IPS-20b (cell line): ENCODE data around the gene RNASEH2A.

Experiments used
- H3K27ac ChIP-seq: one replicate; pipeline ENCODE4 v1.5.1; 2013; ENCODE audit warnings: low read length
- H3K27me3 ChIP-seq: 2 replicates; pipeline ENCODE4 v1.6.1; 2013; ENCODE audit warnings: mild to moderate bottlenecking, low read length, inconsistent platforms; ENCODE audit not compliant: insufficient read depth
- H3K36me3 ChIP-seq: 2 replicates; pipeline ENCODE4 v1.6.1; 2013; ENCODE audit warnings: low read depth, mild to moderate bottlenecking, inconsistent platforms, low read length, moderate library complexity; ENCODE audit not compliant: insufficient read depth
- H3K4me1 ChIP-seq: 2 replicates; pipeline ENCODE4 v1.6.1; 2013; ENCODE audit warnings: mild to moderate bottlenecking, control low read depth, inconsistent platforms, low read length, moderate library complexity; ENCODE audit not compliant: insufficient read depth
- H3K4me3 ChIP-seq: 2 replicates; pipeline ENCODE4 v1.5.1; 2013; ENCODE audit warnings: mild to moderate bottlenecking, low read length, inconsistent platforms
- H3K9ac ChIP-seq: 2 replicates; pipeline ENCODE4 v1.6.1; 2013; ENCODE audit warnings: low read depth, mild to moderate bottlenecking, inconsistent platforms, low read length, moderate library complexity
- H3K9me3 ChIP-seq: 2 replicates; pipeline ENCODE4 v1.6.1; 2013; ENCODE audit warnings: mild to moderate bottlenecking, low read depth, low read length, inconsistent platforms; ENCODE audit not compliant: insufficient read depth

The RNASEH2A gene

DNA sequence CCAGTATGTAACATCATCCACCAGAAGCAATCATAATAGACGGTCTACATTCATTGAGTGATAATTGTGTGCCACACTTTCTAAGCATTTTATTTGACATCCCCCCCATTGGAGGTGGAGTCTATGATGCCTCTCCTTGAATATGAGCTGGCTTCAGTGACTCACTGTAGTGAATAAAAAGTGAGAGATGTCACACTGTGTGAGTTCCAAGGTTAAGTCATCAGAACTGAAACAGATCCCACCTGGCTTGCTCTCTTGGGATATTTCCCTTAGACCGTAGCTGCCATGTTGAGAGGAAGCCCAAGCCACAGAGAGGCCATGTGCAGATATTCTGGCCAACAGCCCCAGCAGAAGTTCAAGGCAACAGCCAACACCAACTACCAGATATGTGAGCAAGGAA is 15.4 kb downstream of the RNASEH2A start:
- H3K36me3 ChIP-seq, result no peaks in the 10 kb centered on the region
- no peaks in the 10 kb centered on the region for H3K4me1 ChIP-seq
- H3K4me3 ChIP-seq, result no peak overlapping the region
- no peak overlapping the region for H3K27ac ChIP-seq
- no peak overlapping the region for H3K9ac ChIP-seq
- no peaks in the 10 kb centered on the region for H3K9me3 ChIP-seq
- H3K27me3 ChIP-seq, result no peaks in the 10 kb centered on the region

DNA sequence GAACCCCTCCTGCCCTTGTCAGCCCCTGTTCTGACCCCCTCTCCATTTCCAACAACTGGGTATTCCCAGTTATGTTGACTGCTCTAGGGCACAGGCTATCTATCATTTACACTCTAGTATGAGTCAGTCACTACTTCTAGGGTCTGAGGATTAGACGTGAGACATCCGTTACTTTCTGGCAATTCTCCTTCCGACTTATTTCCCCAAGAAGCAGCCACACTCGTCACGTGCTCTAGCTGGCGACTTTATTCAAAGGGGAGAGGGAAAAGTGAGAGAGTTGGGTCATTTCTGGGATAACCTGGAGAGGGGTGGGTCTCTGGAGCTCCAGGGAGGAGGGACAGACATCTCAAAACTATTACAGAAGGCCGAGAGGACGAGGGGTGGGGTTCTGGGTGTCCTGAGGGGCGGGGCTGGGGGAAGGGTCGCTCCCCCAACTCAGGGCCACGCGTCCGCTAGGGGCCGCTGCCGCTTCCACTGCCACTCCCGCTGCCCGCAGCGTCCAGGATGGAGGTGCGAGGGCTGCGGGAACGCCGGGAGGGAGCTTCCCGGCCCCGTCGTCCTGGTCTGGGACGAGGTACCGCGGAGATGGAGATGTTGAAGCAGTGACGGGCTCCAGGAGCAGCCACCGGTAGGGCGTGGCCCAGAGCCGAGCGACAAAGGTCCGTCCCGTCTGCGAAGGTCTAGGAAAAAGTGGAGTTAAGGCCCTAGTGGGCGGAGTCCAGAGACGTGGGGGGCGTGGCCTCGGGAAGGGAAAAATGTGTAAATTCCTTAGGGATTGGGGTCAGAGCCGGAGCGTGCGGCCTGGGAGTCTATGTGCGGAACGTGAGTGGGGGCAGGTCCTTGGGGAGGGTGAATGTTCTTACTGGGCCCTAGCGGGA is 19.1 kb downstream of the RNASEH2A start:
- Histone ChIP-seq H3K9me3 (no peaks in the 10 kb centered on the region), H3K36me3 (no peaks in the 10 kb centered on the region), H3K27ac (no peak overlapping the region), H3K4me3 (peak overlapping the region; percentile 65; the same call in 1 of the 2 replicates), H3K4me1 (no peaks in the 10 kb centered on the region), H3K9ac (no peak overlapping the region; the same call in 1 of the 2 replicates), H3K27me3 (peaks cover 19% of the 10 kb centered on the region)

DNA sequence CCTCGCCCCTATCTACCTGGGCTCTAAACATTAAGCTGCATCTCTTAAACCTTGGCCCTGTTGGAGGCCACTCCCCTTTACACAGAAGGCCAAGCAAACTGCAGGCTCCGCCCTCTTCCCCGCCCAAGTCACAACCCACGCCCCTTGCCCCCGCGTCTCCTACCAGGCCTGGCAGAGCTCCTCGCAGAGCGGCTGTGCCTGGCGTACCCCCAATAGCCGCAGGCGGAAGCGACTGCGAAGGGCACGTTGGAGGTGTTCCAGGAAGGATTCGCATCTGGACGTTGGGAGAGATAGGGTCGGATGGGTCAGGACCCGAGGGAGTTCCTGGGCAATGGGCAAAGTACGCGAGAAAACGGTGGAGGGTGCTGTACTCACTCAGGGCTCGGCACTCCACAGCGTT is 22.1 kb downstream of the RNASEH2A start:
- H3K36me3 ChIP-seq, result no peaks in the 10 kb centered on the region
- H3K4me3 ChIP-seq, result peak overlapping the region; percentile 58; the same call in 1 of the 2 replicates
- H3K4me1 ChIP-seq, result peaks cover 4% of the 10 kb centered on the region; the same call in 1 of the 2 replicates
- no peak overlapping the region for H3K27ac ChIP-seq
- peak overlapping the region; percentile 38; the same call in 1 of the 2 replicates for H3K9ac ChIP-seq
- peaks cover 48% of the 10 kb centered on the region for H3K27me3 ChIP-seq
- H3K9me3 ChIP-seq, result no peaks in the 10 kb centered on the region

DNA sequence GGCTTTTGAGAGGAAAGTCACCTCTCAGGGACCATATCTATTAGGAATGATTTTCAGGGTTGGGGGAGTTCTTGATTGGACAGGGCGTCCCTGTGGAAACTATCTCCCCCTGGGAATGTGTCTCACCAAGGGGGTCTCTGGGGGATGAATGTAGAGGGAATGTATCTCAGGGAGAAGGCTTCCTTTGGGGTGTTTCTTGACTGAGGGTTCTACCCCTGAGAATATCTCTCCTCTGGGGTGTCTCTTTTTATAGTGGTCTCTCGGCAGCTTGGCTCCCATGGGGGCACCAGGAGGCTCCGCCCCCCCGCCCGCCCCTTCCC is 27.0 kb downstream of the RNASEH2A start:
- Histone ChIP-seq H3K9me3 (no peaks in the 10 kb centered on the region), H3K9ac (no peak overlapping the region), H3K4me3 (peak overlapping the region; percentile 54; the same call in 1 of the 2 replicates), H3K27me3 (peaks cover 87% of the 10 kb centered on the region), H3K27ac (no peak overlapping the region), H3K36me3 (no peaks in the 10 kb centered on the region), H3K4me1 (peaks cover 4% of the 10 kb centered on the region; the same call in 1 of the 2 replicates)

DNA sequence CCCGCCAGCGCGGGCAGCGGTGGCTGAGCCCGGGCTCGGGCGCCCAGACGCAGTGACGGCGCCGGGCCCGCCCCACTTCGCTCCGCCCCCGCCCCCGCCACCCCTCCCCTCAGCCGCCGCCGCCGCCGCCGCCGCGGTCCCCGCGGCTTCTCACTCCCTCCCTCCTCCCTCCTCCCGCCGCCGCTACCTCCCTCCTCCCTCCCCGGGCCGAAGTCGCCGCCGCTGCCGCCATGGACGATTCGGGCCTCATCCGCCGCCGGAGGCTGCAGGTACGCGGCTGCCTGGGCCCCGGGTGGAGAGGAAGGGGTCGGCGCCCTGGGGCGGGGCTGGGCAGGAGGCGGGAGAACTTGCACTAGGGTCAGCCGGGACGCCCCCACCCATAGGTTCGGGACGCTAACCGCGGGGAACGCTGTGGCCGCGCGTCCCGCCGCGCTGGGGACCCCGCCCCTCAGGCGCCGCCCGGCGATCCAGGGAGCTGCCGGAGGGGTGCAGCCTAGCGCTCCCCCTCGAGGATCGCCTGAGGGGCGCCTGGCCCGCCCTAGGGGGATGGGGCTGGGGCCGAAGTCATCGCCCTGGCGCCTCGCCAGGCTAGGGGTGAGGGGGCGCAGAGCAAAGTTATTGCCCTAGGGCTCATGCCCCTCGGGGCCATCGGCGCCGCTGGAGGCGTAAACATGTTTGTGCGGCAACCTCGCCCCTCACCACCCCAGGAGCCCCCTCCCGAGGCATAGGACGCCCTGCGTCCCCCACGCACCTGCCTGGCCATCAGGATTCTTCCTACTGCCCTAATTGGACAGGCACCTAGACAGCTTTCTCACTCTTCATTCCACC is 27.6 kb downstream of the RNASEH2A start:
- Histone ChIP-seq H3K36me3 (no peaks in the 10 kb centered on the region), H3K27ac (no peak overlapping the region), H3K9ac (peak overlapping the region; percentile 33; the same call in 1 of the 2 replicates), H3K27me3 (peaks cover 85% of the 10 kb centered on the region), H3K4me3 (peak overlapping the region; percentile 65), H3K4me1 (peaks cover 4% of the 10 kb centered on the region; the same call in 1 of the 2 replicates), H3K9me3 (no peaks in the 10 kb centered on the region)

DNA sequence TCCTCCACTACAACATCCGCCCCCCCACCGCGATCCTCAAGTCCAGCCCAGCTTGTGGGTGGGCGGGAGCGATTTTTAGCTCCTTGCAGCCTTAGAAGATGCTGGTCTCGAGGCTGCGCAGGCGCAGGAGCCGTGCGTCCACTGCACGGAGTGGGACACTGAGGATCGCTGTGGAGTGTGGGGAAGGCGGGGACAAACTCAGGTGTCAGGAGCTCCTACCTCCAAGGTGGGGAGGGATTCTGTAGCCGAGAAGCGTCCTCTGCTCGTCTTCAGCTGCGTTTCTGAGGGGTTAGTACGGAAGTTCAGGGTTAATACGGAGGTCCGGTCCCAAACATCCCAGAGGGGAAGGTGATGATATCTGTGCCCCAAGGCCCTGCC is 28.2 kb downstream of the RNASEH2A start, which contains the start of gene RTBDN:
RTBDN (minus strand) TSS at position 14 of the 378 bp plus-strand sequence. CDS start 4,600 bp downstream, outside the sequence.
- Histone ChIP-seq H3K36me3 (no peaks in the 10 kb centered on the region), H3K9me3 (no peaks in the 10 kb centered on the region), H3K27me3 (peaks cover 86% of the 10 kb centered on the region), H3K4me1 (peaks cover 4% of the 10 kb centered on the region; the same call in 1 of the 2 replicates), H3K9ac (peak within 1 kb of the TSS; percentile 33; the same call in 1 of the 2 replicates), H3K4me3 (peak within 1 kb of the TSS; percentile 65), H3K27ac (no peak within 1 kb of the TSS)

DNA sequence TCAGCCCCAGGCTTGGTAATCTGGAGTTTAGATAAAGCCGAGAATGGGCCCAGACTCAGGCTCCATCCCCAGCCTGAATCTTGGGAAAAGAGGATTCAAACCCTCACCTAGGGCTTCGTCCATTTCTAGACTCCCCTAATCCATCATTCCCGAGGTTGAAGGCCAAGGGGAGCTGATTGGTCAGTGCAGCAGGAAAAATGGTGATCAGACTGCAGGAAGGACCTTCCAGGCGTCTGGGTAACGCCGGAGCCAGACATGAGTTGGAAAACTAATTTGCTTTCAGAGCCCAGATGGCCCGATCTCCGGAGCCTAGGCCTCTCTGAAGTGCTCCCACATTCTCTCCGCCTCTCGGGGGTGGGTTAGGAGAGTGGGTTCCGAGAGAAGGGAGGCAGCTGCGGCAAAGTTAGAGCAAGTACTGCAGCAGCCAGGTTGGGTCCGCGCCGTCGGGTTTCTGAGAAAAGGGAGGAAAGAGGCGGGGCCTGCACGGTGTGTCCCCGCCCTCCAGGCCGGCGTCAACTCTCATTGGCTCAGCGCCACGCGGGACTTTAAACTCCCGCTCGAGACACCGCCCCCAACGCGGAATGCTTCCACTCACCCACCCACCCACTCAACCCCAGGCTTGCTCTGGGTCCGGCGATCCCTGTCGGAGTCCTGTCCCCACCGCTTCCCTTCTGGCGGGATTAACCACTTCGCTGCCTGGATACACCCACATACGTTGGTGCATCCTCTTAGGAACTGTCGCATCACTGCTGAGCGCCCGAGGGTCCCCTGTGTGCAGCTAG is 28.8 kb downstream of the RNASEH2A start:
- Histone ChIP-seq H3K4me3 (peak overlapping the region; percentile 65), H3K36me3 (no peaks in the 10 kb centered on the region), H3K9me3 (no peaks in the 10 kb centered on the region), H3K27ac (no peak overlapping the region), H3K27me3 (peaks cover 85% of the 10 kb centered on the region), H3K4me1 (peaks cover 7% of the 10 kb centered on the region), H3K9ac (no peak overlapping the region; the same call in 1 of the 2 replicates)

DNA sequence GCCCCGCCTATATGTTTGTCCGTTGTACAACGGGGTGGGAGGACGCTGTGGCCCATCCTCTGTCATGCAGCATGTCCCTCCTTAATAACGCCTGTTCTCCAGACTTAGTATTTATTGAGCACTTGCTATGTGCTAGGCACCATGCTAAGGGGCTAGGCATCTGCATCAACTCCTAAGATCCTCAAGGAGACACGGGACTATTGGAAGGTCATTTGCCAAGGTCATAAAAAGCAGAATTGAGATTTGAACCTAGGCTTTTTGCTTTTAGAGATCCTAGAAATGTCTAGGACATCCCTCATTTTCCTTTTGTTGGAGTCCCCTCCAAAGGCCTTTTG is 30.1 kb downstream of the RNASEH2A start:
- Histone ChIP-seq H3K9me3 (no peaks in the 10 kb centered on the region), H3K9ac (no peak overlapping the region), H3K27ac (no peak overlapping the region), H3K36me3 (no peaks in the 10 kb centered on the region), H3K4me3 (peak overlapping the region; percentile 63; the same call in 1 of the 2 replicates), H3K27me3 (peaks cover 72% of the 10 kb centered on the region), H3K4me1 (peaks cover 10% of the 10 kb centered on the region)

DNA sequence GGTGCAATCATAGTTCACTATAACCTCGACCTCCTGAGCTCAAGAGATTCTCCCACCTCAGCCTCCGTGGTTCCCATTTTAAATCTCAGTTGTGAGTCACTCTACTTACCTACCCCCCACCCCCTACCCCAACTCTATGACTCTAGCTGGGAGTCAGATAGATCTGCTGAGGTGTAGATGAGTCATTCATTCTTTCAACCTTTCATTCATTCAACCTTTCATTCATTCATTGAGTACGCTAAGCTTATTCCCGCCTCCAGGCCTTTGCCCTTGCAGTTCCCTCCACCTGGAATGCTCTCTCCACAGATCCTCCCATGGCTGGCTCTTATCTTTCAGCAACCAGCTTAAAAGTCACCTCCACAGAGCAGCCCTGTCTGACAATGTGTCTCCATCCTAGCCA is 30.8 kb downstream of the RNASEH2A start:
- H3K9ac ChIP-seq, result no peak overlapping the region
- no peaks in the 10 kb centered on the region for H3K9me3 ChIP-seq
- no peak overlapping the region for H3K4me3 ChIP-seq
- H3K27ac ChIP-seq, result no peak overlapping the region
- H3K36me3 ChIP-seq, result no peaks in the 10 kb centered on the region
- H3K4me1 ChIP-seq, result peaks cover 13% of the 10 kb centered on the region
- peaks cover 64% of the 10 kb centered on the region for H3K27me3 ChIP-seq

DNA sequence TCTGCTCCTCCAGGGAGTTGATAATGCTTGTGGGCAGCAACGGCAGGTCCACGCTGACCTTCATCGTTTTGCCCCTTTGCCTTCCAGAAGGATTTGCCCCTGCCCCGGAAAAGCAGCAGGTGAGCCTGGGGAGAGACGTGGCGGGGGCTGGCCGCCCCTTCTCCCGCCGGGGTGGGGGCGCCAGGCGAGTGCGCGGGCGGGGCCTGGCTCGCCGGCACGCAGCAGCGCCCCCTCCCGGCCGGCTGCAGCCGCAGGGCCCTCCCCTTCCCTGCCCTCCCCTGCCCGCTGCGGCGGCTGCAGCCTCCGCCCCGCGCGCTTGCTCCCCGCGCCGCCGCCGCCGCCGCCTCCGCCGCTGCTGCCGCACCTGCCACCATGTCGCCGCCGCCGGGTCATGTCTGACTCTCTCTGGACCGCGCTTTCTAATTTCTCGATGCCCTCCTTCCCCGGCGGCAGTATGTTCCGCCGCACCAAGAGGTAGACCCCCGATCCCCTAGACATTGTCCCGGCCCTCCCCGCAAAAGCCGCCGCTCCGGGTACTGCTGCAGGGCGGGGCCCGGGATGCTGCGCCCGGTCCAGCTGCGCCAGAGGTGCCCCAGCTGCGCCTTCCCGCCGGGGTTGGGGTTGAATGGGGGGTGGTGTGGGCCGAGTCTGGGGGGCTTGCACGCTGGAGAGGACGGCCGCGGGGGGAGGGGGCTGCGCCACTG is 31.9 kb downstream of the RNASEH2A start, which contains the start of gene MAST1:
MAST1 (plus strand) TSS at position 334 of the 704 bp plus-strand sequence; CDS start at position 392, 58 bp downstream.
- Histone ChIP-seq H3K4me1 (peaks cover 9% of the 10 kb centered on the region), H3K27me3 (peaks cover 53% of the 10 kb centered on the region), H3K9ac (peak within 1 kb of the TSS; percentile 55; the same call in 1 of the 2 replicates), H3K27ac (no peak within 1 kb of the TSS), H3K36me3 (no peaks in the 10 kb centered on the region), H3K4me3 (peak within 1 kb of the TSS; percentile 69), H3K9me3 (no peaks in the 10 kb centered on the region)
